GM12801 (cell line): ENCODE data around the gene GYG2.

Source experiments
- TF ChIP-seq, protein P1 (sequence below): IDR thresholded peaks from one replicate; pipeline ENCODE4 v1.5.1; 2011; ENCODE audit warnings: control low read depth; ENCODE audit not compliant: insufficient read length; ENCODE audit errors: extremely low read depth

The GYG2 gene

GRCh38 chrX:2874222-2875135 is 45.7 kb downstream of the GYG2 start:
- TF ChIP-seq, protein P1, sequence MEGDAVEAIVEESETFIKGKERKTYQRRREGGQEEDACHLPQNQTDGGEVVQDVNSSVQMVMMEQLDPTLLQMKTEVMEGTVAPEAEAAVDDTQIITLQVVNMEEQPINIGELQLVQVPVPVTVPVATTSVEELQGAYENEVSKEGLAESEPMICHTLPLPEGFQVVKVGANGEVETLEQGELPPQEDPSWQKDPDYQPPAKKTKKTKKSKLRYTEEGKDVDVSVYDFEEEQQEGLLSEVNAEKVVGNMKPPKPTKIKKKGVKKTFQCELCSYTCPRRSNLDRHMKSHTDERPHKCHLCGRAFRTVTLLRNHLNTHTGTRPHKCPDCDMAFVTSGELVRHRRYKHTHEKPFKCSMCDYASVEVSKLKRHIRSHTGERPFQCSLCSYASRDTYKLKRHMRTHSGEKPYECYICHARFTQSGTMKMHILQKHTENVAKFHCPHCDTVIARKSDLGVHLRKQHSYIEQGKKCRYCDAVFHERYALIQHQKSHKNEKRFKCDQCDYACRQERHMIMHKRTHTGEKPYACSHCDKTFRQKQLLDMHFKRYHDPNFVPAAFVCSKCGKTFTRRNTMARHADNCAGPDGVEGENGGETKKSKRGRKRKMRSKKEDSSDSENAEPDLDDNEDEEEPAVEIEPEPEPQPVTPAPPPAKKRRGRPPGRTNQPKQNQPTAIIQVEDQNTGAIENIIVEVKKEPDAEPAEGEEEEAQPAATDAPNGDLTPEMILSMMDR = no peak

DNA sequence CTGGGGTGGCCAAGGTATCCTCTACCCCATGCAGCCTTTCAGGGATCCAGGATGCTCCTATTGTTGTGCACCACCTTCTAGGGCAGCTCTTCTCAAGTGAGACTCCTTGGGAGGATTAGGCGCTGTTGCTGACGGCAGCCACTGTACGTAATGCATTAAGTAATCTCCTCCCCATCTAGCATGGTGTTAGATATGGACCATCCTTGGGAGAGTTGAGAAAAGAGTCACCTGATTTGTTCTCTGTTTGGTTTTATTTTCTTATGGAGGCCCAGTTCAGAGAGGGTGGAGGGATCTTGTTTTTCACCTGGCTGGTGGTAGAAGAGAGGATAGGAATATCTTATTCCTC is 46.4 kb downstream of the GYG2 start:
- TF ChIP-seq, protein P1 = no peak

DNA sequence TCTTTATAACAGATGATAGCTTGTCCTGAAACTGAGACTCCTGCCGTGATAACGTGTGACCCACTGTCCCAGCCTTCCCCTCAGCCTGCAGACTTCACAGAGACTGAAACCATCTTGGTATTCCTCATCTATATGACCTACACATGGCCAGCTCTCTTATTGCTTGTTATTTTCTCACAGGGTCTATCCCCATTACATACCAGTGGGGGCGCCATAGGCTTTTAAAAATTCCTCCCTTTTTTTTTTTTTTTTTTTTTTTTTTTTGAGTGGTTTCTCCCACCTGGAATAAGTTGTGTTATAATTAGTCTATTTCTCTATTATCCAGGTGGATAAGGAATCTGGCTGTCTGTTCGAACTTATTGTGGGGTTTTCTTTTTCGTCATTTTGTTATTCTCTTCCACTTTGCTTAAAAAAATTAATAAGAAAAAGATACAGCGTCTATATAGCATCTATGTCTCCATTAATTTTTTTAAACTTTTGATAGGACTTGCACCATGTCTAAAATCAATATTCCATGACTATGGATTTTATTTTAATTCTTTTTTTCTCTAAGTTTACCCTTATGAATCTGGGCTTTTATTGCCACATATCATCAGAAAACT is 47.2 kb downstream of the GYG2 start:
- TF ChIP-seq, protein P1 = no peak

DNA sequence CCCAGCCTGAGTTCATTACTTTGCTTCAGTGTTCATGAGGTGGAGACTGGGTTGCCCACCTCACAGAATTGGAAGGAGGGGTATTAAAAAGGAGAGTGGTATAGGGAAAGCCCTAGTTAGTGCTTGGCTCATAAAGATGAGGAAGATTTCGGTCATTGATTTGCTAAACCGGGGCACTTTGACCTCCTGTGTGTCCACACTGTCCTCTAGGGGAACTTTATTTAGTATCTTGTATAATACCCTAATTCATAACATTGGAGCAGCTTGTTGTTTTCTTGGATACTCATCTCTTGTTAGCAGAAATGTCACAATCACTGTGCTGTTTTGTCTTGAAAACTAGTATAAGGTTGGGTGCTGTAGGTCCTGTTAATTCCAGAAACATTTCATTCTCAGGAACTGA is 49.8 kb downstream of the GYG2 start:
- TF ChIP-seq, protein P1 = no peak

DNA sequence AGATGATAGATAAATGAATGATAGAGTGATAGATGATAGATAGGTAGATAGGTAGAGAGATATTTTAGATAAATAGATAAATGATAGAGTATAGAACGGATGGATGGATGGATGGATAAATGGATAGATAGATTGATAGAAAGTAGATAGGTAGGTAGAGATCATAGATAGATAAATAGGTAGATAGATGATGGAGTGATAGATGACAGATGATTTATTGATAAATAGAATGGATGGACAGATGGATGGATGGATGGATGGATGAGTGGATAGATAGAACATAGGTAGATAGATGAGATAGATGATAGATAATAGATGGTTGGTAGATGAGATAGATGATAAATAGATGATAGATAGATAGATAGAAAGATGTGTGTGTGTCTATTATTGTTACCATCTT is 50.9 kb downstream of the GYG2 start:
- TF ChIP-seq, protein P1 = no peak

GRCh38 chrX:2883770-2884169 is 55.0 kb downstream of the GYG2 start:
- TF ChIP-seq, protein P1 = no peak

- TF ChIP-seq, protein P1 = no peak
Measured at GRCh38 chrX:2888309-2888708, 59.6 kb downstream of the GYG2 start.
